Gastrocnemius medialis (tissue), 4 donors: ENCODE results near the gene INMT.

Source experiments
- CTCF ChIP-seq, 5 experiments: fragments of 450-650 bp in 3 of 5; fragments of 200-600 bp in 2 of 5; sonication (generic) in 2 of 5; IDR thresholded peaks in 4 of 5; conservative IDR thresholded peaks in 1 of 5; 1 replicate in 4 of 5; 2 replicates in 1 of 5; pipeline ENCODE4 v1.5.1; 2016 to 2019; ENCODE audit warnings: antibody characterized with exemption in 5 of 5, mild to moderate bottlenecking in 3 of 5, moderate library complexity in 3 of 5
- POLR2A ChIP-seq, 2 donors: fragments of 450-650 bp; IDR thresholded peaks; one replicate each; pipeline ENCODE4 v1.6.1; 2017; ENCODE audit warnings: antibody characterized with exemption in 2 of 2, mild to moderate bottlenecking in 2 of 2, moderate library complexity in 2 of 2

DNA sequence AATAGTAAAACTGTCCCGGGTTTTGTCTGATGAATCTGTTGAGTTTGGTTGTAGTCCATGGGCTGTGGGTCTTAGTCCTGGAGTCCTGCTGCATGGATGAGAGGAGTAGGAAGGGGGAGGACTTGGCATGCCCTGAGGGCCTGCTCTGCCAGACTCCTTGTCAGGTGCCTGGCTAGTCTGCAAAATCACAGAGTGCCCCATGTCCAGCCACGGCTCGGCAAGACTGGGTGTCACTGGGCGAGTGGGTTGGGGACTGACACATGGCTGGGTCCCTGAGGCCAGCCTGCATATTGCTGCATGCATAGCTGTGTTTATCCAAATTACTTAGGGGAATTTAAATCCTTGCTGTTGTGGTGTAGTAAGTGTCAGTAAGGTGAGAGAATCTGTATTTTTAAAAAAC lies 29.0 kb downstream of the INMT start:
- no peak for TF ChIP-seq CTCF (IDR thresholded peaks at IDR 0.05 in 4 of 5, conservative IDR thresholded peaks at IDR 0.05 in 1 of 5)
- TF ChIP-seq POLR2A (IDR thresholded peaks at IDR 0.05), result no peak
